ENCODE results near the gene ENTREP1.

DNA sequence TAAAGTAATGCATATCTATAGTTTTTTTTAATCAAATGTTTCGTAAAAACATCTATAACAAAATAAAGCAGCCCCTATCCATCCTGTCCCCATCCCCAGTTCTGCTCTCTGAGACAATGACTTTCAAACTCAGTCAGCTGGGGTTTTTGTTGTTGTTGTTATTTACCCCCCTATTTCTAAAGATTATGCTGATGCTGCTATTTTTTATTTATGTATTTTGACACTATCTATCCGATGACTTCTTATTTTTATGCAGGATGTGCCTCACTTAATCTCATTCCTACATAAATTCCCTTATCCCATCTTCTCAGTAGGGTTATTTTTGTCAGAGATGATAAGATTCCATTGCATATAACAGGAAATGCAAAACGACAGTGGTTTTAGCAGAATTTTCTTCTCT lies 45.3 kb upstream of the ENTREP1 start:
- TF ChIP-seq CTCF (conservative IDR thresholded peaks at IDR 0.05), result no peak
- no peak for TF ChIP-seq EZH2 (IDR thresholded peaks at IDR 0.05; ENCODE audit: low read depth)
